ENCODE results near the gene PRR14.
A peak's percentile ranks its signal among the peaks of the same experiment; 100 is the strongest.
"Not testable (repeated sequence)": the region's sequence is repeated elsewhere in the genome, so short reads cannot be mapped to it uniquely, and the experiment has no call there.

Gene PRR14

DNA sequence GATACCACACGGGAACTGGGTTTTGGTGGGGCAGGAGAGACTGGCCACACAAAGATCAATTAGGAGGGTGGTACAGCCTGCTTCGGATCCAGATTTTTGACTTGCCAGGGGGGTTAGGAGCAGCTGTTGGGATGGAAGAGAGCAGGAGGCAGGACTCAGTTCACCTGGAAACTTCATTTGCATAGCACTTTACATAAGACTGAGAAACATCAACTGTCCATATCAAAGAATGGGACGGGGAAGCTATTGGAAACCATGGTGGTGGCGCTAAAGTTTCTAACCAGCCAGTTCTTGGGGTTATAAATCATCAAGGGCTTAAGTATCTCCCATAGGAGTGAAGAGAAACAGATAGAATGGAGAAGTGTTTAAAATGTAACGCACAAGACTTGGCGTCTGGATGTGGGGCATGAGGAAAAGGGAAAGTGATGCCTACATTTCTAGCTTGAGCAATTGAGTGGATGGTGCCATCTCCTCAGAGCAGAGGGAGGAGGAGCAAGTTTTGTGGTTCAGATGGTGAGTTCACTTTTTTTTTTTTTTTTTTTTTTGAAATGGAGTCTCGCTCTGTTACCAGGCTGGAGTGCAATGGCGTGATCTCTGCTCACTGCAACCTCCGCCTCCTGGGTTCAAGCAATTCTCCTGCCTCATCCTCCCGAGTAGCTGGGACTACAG lies 41.8 kb downstream of the PRR14 start:
- DNase-seq (ENCODE audit: low spot score): no peak

DNA sequence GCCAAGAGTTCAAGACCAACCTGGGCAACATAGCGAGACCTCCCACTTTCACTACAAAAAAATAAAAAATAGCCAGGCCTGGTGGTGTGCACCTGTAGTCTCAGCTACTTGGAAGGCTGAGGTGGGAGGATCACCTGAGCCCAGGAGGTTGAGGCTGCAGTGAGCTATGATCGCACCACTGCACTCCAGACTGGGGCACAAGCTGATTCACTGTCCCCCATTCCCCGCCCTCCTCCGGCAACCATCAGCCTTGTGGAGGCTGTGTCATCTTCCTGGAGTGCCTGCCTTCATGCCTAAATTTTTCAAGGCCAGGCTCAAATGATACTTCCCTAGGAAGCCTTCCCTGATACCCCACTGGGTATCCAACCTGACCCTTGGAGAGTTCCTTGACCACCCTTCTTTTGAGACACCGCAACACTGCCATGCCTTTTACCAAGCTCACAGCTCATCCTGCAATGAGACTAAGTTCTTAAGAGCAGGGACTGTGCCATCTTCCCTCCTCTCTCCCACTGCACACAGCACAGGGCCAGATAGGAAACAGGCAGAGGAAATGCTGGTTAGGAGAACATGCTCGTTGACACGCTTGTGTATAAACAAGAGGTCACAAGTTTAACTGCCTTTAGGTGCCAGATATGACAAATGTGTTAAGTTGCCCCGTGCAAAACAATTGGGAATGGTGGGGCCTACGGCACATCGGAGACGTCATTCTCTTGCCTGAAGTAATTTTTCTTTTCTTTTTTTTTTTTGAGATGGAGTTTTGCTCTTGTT lies 44.4 kb downstream of the PRR14 start:
- DNase-seq (ENCODE audit: low spot score): no peak

DNA sequence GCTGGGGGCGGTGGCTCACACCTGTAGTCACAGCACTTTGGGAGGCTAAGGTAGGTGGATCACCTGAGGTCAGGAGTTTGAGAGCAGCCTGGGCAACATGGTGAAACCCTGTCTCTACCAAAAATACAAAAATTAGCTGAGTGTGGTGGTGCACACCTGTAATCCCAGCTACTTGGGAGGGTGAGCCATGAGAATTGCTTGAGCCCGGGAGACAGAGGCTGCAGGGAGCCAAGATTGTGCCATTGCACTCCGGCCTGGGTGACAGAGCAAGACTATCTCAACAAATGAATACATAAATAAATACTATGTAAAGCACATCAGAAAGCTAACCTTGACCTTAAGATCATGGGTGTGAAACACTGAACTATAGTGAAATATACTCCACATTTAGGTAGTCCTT lies 45.9 kb downstream of the PRR14 start:
- DNase-seq (ENCODE audit: low spot score): not testable (repeated sequence)

DNA sequence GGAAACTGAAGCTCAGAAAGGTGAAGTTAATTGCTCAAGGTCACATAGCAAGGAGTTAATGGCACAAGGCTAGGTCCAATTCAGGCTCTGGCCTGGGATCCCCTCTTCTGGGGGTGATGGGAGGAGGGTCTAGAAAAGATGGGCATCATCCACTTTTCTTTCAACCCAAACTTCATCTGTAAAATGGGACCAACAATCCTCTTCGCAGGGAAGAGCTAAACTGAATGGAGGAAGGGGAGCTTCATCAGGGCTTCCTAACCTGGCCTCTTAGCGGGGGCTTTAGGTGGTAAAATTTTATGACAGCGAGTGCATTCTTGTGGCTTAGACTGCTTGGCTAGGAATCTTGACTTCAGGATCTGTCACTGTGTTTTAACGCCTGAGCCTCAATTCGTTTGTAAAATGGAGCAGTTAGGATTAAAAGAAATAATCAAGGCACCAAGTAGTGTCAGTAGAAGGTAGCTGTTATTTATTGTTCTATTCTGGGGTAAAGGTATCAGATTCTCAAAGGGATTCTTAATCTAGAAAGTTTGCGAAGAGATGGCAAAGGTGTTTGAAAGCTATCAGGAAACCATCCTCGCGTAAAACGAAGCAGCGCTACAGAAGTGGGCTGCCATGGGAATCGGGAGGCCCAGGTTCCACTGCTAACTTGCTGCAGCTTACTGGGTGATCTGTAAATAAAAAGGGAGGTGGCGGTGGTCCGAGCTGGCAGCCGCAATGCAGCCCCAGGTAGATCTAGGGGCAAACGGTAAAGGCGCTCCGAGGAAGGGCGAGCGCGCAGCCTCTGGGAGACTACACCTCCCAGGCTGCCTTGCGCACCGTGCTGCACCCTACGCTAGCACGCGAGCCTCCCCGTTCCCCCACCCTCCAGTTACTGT lies 46.7 kb downstream of the PRR14 start:
- DNase-seq (ENCODE audit: low spot score): peak; percentile 92

DNA sequence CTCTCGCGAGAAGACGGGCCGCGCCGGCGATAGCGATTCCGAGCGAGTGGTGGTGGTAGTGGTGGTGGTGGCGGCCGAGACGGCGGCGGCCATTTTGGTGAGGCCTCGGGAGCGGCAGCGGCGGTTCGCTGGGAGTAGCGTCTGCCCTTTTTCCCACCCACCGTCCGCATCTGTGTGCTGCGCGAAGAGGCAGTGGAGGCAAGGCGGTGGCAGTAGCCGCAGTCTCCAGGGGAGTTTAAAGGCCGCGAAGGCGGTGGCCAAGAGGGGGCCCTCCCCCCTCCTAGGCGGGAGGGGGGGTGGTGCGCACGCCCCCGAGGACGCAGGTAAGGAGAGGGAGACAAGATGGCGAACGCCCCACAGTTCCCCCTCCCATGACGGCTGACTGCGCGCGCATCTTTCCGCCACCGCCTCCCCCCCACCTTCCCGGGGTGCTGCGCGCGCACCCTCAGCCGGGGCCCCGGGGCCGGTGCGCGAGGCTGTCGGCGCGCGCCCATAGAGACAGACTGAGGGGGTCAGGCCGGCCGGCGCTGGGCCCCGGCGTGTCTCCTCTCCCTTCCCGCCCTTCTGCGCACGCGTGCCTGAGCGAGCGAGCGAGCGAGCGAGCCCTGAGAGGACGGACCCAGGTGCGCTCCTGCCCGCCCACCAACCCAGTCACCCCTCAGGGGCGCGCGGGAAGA lies 47.5 kb downstream of the PRR14 start:
- DNase-seq (ENCODE audit: low spot score): peak; percentile 95

DNA sequence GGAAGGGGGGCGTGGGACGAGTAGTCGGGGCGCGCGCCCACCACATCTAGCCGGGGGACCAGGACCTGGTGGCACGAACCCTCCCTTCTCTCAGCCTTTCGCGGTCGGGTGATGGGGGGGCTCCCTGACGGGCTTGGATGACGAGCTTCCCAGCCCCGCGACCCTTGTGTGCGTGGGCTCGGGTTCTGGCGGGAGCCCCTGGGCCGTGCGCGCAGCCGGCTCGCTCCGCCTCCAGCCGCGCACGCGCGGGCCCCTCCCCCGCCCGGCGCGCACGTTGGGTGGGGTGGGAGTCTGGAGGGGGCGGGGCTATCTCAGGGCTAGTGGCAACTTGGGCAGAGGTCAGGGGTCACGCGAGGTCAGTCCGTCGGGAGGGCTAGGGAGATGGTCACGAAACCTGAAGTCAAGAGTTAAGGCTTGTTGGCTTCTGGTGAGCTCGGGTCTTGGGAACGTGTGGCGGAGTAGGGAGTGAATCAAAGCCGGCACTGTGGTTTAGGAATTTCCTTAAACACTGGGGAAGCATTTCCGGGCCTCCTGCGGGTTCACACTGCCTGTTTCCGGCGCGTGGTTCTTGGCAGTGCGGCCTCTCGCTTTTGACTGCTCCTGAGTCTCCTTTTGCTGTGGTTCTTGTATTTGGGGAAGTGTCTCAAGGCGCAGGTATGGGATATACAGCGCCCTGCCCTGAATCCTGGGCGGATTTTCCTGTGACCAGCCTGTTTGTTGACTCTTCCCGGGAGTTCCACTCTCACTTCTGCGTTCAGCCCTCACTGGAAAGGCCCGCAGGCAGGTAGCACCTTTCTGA lies 48.3 kb downstream of the PRR14 start, which contains the start of gene SRCAP:
SRCAP (plus strand) TSS at position 356 of the 799 bp plus-strand sequence. CDS start 1,654 bp downstream, outside the sequence.
- peak; percentile 89 for DNase-seq (ENCODE audit: low spot score)

DNA sequence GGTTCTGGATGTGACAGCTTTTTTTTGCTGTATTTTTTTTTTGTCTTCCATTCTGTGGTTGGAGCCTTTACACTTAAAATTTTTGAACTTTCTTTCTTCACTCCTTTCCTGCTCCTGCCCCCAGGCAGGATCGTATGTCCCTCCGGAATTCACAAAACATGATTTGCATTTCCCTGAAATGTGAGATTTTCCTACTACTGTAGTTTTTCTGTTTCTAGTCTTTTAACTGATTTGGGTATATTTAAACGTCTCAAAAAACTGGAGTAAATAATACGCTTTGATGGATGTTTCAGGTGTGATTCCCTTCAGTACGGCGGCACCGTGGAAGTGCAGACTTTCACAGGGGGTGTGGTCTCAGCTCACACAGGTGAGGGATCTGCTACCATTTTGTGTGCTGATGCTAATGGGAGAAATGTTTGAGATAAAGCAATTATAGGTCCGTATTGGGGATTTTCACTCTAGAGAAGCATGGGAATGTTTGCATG lies 48.9 kb downstream of the PRR14 start:
- DNase-seq (ENCODE audit: low spot score): no peak

DNA sequence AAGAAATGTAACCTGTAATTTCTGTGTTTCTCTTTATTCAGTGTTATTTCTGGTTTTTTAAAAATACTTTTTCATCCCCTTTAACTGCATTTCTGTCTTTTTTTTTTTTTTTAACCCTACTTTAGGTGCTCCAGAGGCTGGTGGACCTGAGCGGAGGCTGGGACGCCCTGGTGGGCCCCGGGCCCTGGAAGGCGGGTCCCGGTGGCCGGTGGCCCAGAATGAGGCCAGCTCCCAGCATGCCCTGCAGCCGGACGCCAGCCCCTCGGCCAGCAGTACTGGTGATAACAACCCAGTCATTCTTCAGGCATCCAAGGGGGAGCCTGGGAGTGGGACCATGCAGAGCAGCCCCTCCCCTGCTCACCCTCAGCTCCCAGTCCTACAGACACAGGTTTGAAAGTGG lies 49.7 kb downstream of the PRR14 start:
- no peak for DNase-seq (ENCODE audit: low spot score)

DNA sequence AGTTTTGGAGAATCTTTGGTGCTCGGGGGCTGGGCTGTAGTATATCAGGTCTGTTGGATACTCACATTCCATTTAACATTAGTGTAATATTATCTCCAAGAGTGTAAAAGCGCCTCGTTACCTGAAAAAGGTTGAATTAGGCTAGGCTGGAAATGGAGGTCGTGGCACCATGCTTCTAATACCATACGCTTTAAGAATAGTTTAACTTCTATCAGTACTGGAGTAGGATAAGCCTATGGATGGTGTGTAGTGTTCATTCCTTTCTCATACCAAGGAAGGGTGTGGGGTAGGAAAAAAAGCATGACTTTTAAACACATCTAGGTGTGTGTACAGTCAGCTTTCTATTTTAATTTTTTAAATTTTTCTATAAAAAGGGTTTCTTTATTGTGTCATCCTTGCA lies 50.2 kb downstream of the PRR14 start:
- DNase-seq (ENCODE audit: low spot score): no peak

DNA sequence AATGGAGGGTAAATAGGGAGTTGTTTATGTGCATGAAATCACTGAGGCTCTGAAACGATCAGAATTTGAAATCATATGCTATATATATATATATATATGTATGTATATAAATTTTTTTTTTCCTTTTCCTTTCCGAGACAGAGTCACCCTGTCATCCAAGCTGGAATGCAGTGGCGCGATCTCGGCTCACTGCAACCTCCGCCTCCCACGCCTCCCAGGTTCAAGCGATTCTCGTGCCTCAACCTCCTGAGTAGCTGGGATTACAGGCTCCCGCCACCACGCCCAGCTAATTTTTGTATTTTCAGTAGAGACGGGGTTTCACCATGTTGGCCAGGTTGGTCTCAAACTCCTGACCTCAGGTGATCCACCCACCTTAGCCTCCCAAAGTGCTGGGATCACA lies 52.3 kb downstream of the PRR14 start:
- not testable (repeated sequence) for DNase-seq (ENCODE audit: low spot score)

DNA sequence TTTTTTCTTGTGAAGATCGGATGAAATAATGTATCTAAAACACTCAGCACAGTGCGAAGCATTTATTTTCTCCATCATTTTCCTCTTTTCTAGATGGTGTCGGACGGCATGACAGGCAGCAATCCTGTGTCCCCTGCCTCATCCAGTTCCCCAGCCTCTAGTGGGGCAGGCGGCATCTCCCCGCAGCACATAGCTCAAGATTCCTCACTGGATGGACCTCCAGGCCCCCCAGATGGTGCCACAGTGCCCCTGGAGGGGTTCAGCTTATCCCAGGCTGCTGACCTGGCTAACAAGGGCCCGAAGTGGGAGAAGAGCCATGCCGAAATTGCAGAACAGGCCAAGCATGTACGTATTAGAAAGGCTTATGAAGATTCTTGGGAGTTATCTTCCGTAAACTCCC lies 53.2 kb downstream of the PRR14 start:
- no peak for DNase-seq (ENCODE audit: low spot score)

All from HuH-7 (cell line).